Urinary bladder (tissue), 4 donors: ENCODE data around the gene NLK. TPM values are rescaled to one million over a fixed set of nuclear protein-coding genes. Genes with fewer than 3 reads are reported as not detected.
"Not testable (repeated sequence)": the region's sequence is repeated elsewhere in the genome, so short reads cannot be mapped to it uniquely, and the experiment has no call there.

Source experiments
- DNase-seq: peaks from one replicate; pipeline ENCODE4 v3.0.0-alpha.2; 2015; ENCODE audit errors: extremely low spot score
- H3K27ac ChIP-seq: one replicate; pipeline ENCODE4 v1.5.1; 2013; ENCODE audit warnings: low read depth, mild to moderate bottlenecking, moderate library complexity
- H3K36me3 ChIP-seq: one replicate; pipeline ENCODE4 v1.6.1; 2013; ENCODE audit warnings: mild to moderate bottlenecking, moderate library complexity; ENCODE audit not compliant: insufficient read depth
- H3K4me1 ChIP-seq: one replicate; pipeline ENCODE4 v1.6.1; 2013; ENCODE audit warnings: mild to moderate bottlenecking, moderate library complexity; ENCODE audit not compliant: insufficient read depth
- H3K4me3 ChIP-seq: one replicate; pipeline ENCODE4 v1.5.1; 2013; ENCODE audit warnings: low read depth, low read length
- WGBS: extraction: QIAGEN DNeasy Blood & Tissue Kit; methylation state at CpG from one replicate; pipeline ENCODE4 v1.1.7; 2013; 5-methylcytosine and 5-hydroxymethylcytosine counted together
- polyA plus RNA-seq: library from polyadenylated mRNA; stranded (reverse); fragments of 200-250 nt; gene quantifications from one replicate; pipeline ENCODE4 v1.2.3, GENCODE V29; 2013
- total RNA-seq: library from RNA; depleted of rRNA; stranded (reverse); fragments of >200 nt; gene quantifications from one replicate; pipeline ENCODE4 v1.2.3, GENCODE V29; 2014
- donor health status: healthy with polysubstance abuse.
- donor health status: healthy.

NLK gene
- total and polyA plus RNA-seq, 2 donors: 6.8 to 28.1 TPM

GRCh38 chr17:28071179-28071578 is 28.7 kb downstream of the NLK start:
- DNase-seq: no peak
- 100% methylated on average over 1 of the region's 1 CpG for WGBS

GRCh38 chr17:28071891-28072606 is 29.6 kb downstream of the NLK start:
- no peaks in the 10 kb centered on the region for H3K36me3 ChIP-seq
- DNase-seq: no peak
- H3K4me1 ChIP-seq: no peaks in the 10 kb centered on the region
- WGBS: 97% methylated on average over 6 of the region's 6 CpGs
- H3K27ac ChIP-seq: no peak overlapping the region
- H3K4me3 ChIP-seq: no peak overlapping the region

More at GRCh38 chr17:28071179-28071578, 28.7 kb downstream of the NLK start:
- Histone ChIP-seq H3K36me3 (no peaks in the 10 kb centered on the region), H3K4me1 (no peaks in the 10 kb centered on the region), H3K4me3 (no peak overlapping the region), H3K27ac (no peak overlapping the region)

- Histone ChIP-seq H3K4me1 (no peaks in the 10 kb centered on the region), H3K36me3 (no peaks in the 10 kb centered on the region), H3K4me3 (no peak overlapping the region), H3K27ac (no peak overlapping the region)
- 89% methylated on average over 2 of the region's 2 CpGs for WGBS
- DNase-seq: no peak
These were observed 30.6 kb downstream of the NLK start for GRCh38 chr17:28072936-28073533.

- DNase-seq: no peak
- no peaks in the 10 kb centered on the region for H3K36me3 ChIP-seq
- WGBS: 73% methylated on average over 3 of the region's 3 CpGs
These were observed 31.5 kb downstream of the NLK start for GRCh38 chr17:28074010-28074409.

DNA sequence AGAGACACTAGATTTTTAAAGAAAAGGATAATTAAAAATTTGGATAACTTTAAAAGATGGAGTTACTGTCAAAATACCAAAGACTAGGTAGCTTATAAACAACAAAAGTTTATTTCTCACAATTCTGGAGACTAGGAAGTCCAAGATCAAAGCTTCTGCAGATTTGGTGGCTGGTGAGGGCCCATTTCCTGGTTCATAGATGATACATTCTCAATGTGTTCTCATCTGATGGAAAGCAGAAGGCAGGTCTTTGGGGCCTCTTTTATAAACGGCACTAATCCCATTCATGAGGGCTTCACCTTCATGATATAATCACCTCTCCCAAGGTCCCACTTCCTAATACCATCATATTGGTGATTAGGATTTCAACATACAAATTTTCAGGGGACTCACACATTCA is 33.7 kb downstream of the NLK start:
- no peaks in the 10 kb centered on the region for H3K4me1 ChIP-seq
- H3K27ac ChIP-seq: no peak overlapping the region
- no peaks in the 10 kb centered on the region for H3K36me3 ChIP-seq
- H3K4me3 ChIP-seq: no peak overlapping the region
- DNase-seq: no peak
- WGBS: 83% methylated on average over 1 of the region's 1 CpG

More at GRCh38 chr17:28074010-28074409, 31.5 kb downstream of the NLK start:
- no peak overlapping the region for H3K4me3 ChIP-seq
- H3K4me1 ChIP-seq: no peaks in the 10 kb centered on the region
- no peak overlapping the region for H3K27ac ChIP-seq

DNA sequence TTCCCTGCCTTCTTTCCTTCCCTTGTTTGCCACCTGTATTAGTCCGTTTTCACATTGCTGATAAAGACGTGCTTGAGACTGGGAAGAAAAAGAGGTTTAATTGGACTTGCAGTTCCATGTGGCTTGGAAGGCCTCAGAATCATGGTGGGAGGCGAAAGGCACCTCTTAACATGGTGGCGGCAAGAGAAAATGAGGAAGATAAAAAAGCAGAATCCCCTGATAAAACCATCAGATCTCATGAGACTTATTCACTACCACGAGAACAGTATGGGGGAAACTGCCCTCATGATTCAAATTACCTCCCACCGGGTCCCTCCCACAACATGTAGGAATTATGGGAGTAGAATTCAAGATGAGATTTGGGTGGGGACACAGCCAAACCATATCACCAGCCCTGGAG is 34.7 kb downstream of the NLK start:
- not testable (repeated sequence) for DNase-seq, H3K27ac ChIP-seq, H3K36me3 ChIP-seq, H3K4me1 ChIP-seq, H3K4me3 ChIP-seq
- 92% methylated on average over 6 of the region's 6 CpGs for WGBS

DNA sequence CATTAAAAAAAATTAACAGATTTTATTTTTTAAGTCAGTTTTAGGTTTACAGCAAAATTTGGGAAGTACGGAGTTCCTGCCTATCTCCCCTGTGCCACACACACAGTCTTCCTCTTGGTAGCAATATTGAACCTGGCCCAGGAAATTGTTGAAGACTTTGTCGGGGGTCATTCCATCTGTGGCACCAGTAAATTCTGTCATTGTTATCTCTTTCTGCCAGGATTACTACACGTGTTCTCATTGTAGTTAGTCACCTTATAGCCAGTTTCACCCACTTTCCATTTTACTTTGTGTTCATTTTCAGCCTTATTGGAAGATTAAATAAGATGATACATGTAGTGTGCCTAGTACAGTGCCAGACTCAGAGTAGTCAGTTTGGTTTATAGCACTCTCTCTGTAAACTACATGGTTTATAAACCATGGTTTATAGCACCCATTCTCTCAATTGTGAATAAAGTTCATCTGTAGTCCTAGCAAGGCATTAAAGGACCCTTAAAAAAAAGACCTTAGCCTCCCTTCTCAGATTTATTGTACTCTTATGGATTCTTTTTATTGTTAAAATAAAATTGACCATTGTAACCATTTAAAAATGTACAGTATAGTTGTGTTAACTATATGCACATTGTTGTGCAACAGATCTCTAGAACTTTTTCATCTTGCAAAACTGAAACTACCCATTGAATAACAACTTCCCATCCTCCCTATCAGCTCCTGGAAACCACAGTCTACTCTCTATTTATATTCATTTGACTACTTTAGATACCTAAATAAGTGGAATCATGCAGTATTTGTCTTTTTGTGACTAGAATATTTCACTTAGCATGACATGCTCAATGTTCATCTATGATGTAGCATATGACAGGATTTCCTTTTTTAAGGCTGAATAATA is 36.1 kb downstream of the NLK start:
- Histone ChIP-seq H3K4me3 (no peak overlapping the region), H3K36me3 (no peaks in the 10 kb centered on the region), H3K4me1 (no peaks in the 10 kb centered on the region), H3K27ac (no peak overlapping the region)
- 90% methylated on average over 3 of the region's 3 CpGs for WGBS
- DNase-seq: no peak

- Histone ChIP-seq H3K27ac (no peak overlapping the region), H3K36me3 (no peaks in the 10 kb centered on the region), H3K4me1 (no peaks in the 10 kb centered on the region), H3K4me3 (no peak overlapping the region)
- 96% methylated on average over 2 of the region's 2 CpGs for WGBS
- no peak for DNase-seq
These were observed 39.0 kb downstream of the NLK start for GRCh38 chr17:28081467-28081866.

GRCh38 chr17:28085766-28086165 is 43.3 kb downstream of the NLK start:
- no peak for DNase-seq
- H3K27ac ChIP-seq: no peak overlapping the region
- no peaks in the 10 kb centered on the region for H3K4me1 ChIP-seq
- H3K4me3 ChIP-seq: no peak overlapping the region
- H3K36me3 ChIP-seq: no peaks in the 10 kb centered on the region
- WGBS: 97% methylated on average over 2 of the region's 2 CpGs

GRCh38 chr17:28086519-28086918 is 44.0 kb downstream of the NLK start:
- 97% methylated on average over 4 of the region's 4 CpGs for whole genome bisulfite sequencing
- Histone ChIP-seq H3K36me3 (no peaks in the 10 kb centered on the region), H3K4me1 (no peaks in the 10 kb centered on the region), H3K4me3 (no peak overlapping the region), H3K27ac (no peak overlapping the region)
- no peak for DNase-seq

DNA sequence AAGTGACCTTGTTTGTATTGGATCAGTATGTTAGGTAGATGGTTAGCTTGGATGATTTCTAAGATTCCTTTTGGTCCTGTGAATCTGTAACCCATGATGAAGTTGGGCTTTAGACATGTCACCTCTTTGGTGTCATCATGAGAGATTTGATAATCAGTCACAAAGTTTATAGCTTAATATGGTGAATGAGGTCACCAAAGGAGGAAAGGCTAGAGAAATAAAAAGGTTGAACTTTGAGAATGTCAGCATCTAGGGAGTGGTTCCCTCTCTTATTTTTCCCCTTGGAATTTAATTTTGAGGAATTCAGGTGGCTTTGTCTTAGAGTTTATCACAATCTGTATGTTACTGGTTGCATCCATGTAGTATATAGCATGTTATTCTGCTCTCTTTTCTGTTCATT is 45.3 kb downstream of the NLK start:
- no peaks in the 10 kb centered on the region for H3K4me1 ChIP-seq
- no peak overlapping the region for H3K4me3 ChIP-seq
- no peak for DNase-seq
- H3K27ac ChIP-seq: no peak overlapping the region
- no peaks in the 10 kb centered on the region for H3K36me3 ChIP-seq

DNA sequence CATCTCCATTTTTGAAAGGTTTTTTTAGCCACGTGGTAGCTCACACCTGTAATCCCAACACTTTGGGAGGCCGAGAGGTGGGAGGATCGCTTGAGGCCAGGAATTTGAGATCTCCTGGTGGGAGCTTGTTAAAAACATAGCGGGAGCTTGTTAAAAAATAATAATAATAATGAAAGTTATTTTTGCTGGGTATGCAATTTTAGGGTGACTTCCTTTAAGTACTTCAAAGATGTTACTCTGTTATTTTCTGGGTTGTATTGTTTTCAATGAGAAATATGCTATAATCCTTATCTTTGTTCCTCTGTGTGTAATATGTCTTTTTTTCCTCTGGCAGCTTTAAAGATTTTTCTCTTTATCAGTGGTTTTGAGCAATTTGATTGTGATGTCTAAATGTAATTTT is 48.1 kb downstream of the NLK start:
- Histone ChIP-seq H3K4me1 (no peaks in the 10 kb centered on the region), H3K27ac (no peak overlapping the region), H3K4me3 (no peak overlapping the region), H3K36me3 (no peaks in the 10 kb centered on the region)
- WGBS: 92% methylated on average over 4 of the region's 4 CpGs
- no peak for DNase-seq

DNA sequence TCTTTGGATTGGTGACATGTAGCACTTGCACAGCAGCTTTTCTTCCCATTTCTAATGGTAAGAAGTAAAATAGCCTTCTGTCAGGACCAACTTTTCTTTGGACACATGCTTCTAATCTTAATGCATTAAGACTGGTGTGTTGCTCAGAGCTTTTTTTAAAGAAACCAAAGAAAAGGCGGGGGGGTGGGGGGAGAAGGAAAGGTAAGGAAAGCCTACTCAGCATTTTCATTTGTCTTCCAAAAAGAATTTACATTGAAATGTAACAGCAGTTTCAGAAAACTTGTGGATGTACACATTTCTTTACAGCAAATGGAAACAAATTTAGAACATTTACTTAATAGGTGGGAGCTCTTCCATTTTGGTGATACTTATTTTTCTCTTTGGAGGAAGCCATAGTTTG is 49.6 kb downstream of the NLK start:
- H3K4me1 ChIP-seq: peaks cover 2% of the 10 kb centered on the region
- no peak overlapping the region for H3K4me3 ChIP-seq
- DNase-seq: no peak
- H3K36me3 ChIP-seq: no peaks in the 10 kb centered on the region
- H3K27ac ChIP-seq: no peak overlapping the region
- 88% methylated on average over 1 of the region's 1 CpG for WGBS
